Neuronal stem cell (in vitro differentiated cells): ENCODE data around the gene HAUS2.

ENCODE experiments used
- DNase-seq: peaks from one replicate; pipeline ENCODE4 v3.0.0-alpha.2; 2013; ENCODE audit warnings: low spot score
- H2AFZ ChIP-seq: one replicate; pipeline ENCODE4 v1.6.1; 2013; ENCODE audit warnings: mild to moderate bottlenecking, low read length, inconsistent platforms
- H2AK5ac ChIP-seq: 2 replicates; pipeline ENCODE4 v1.6.1; 2013; ENCODE audit warnings: low read depth, mild to moderate bottlenecking, inconsistent platforms, low read length, moderate library complexity, mixed read lengths
- H2BK120ac ChIP-seq: 2 replicates; pipeline ENCODE4 v1.6.1; 2013; ENCODE audit warnings: low read depth, mild to moderate bottlenecking, inconsistent platforms, low read length, moderate library complexity, mixed read lengths
- H2BK12ac ChIP-seq: one replicate; pipeline ENCODE4 v1.6.1; 2013; ENCODE audit warnings: low read length, inconsistent platforms
- H2BK15ac ChIP-seq: 2 replicates; pipeline ENCODE4 v1.6.1; 2013; ENCODE audit warnings: mild to moderate bottlenecking, low read length, inconsistent platforms, mixed read lengths
- H2BK5ac ChIP-seq: one replicate; pipeline ENCODE4 v1.6.1; 2013; ENCODE audit warnings: inconsistent platforms, mild to moderate bottlenecking, low read length, moderate library complexity
- H3K14ac ChIP-seq: one replicate; pipeline ENCODE4 v1.6.1; 2013; ENCODE audit warnings: low read length, inconsistent platforms
- H3K18ac ChIP-seq: 2 replicates; pipeline ENCODE4 v1.6.1; 2013; ENCODE audit warnings: low read length, inconsistent platforms
- H3K23ac ChIP-seq: 2 replicates; pipeline ENCODE4 v1.6.1; 2013; ENCODE audit warnings: low read depth, mild to moderate bottlenecking, mixed read lengths, low read length, inconsistent platforms; ENCODE audit not compliant: poor library complexity
- H3K27ac ChIP-seq: replicated peaks from 3 replicates; pipeline ENCODE4 v1.5.1; 2013; ENCODE audit warnings: low read length, inconsistent platforms
- H3K27me3 ChIP-seq, 3 experiments: 2 replicates each; pipeline ENCODE4 v1.6.1; 2013; ENCODE audit warnings: low read length in 3 of 3, mild to moderate bottlenecking in 2 of 3, inconsistent platforms in 1 of 3, low read depth in 1 of 3, mixed read lengths in 1 of 3, moderate library complexity in 1 of 3; ENCODE audit not compliant: control insufficient read depth in 3 of 3, insufficient read depth in 3 of 3
- H3K36me3 ChIP-seq, 2 donors: replicated peaks in 1 of 2; 2 replicates each; pipeline ENCODE4 v1.6.1; 2013; ENCODE audit warnings: low read length in 2 of 2; ENCODE audit not compliant: control insufficient read depth in 2 of 2, insufficient read depth in 2 of 2
- H3K4ac ChIP-seq: 2 replicates; pipeline ENCODE4 v1.6.1; 2013; ENCODE audit warnings: inconsistent platforms, mild to moderate bottlenecking, low read length, moderate library complexity
- H3K4me1 ChIP-seq, 2 donors: 1 replicate in 1 of 2; 2 replicates in 1 of 2; pipeline ENCODE4 v1.6.1; 2013; ENCODE audit warnings: low read length in 2 of 2, low read depth in 1 of 2; ENCODE audit not compliant: control insufficient read depth in 2 of 2, insufficient read depth in 1 of 2
- H3K4me2 ChIP-seq: one replicate; pipeline ENCODE4 v1.6.1; 2013; ENCODE audit warnings: mild to moderate bottlenecking, low read length, inconsistent platforms; ENCODE audit not compliant: insufficient read depth, poor library complexity, severe bottlenecking
- H3K4me3 ChIP-seq, 2 donors: 2 replicates each; pipeline ENCODE4 v1.5.1; 2013; ENCODE audit warnings: low read length in 2 of 2, mild to moderate bottlenecking in 2 of 2, inconsistent platforms in 1 of 2, moderate library complexity in 1 of 2
- H3K79me1 ChIP-seq: one replicate; pipeline ENCODE4 v1.6.1; 2013; ENCODE audit warnings: low read depth, mild to moderate bottlenecking, inconsistent platforms, low read length, moderate library complexity
- H3K9ac ChIP-seq: one replicate; pipeline ENCODE4 v1.6.1; 2013; ENCODE audit warnings: mild to moderate bottlenecking, low read depth, low read length, inconsistent platforms; ENCODE audit not compliant: poor library complexity
- H3K9me3 ChIP-seq, 2 donors: replicated peaks in 1 of 2; 2 replicates each; pipeline versions ENCODE3 to v1.6.1; 2013; ENCODE audit warnings: low read length in 2 of 2, mild to moderate bottlenecking in 2 of 2, inconsistent platforms in 1 of 2, low read depth in 1 of 2, mixed read lengths in 1 of 2, moderate library complexity in 1 of 2; ENCODE audit not compliant: control insufficient read depth in 2 of 2, insufficient read depth in 1 of 2
- H4K8ac ChIP-seq: one replicate; pipeline ENCODE4 v1.6.1; 2013; ENCODE audit warnings: low read depth, mild to moderate bottlenecking, inconsistent platforms, low read length, moderate library complexity
- H4K91ac ChIP-seq: one replicate; pipeline ENCODE4 v1.6.1; 2013; ENCODE audit warnings: low read length, low read depth, mild to moderate bottlenecking, inconsistent platforms; ENCODE audit not compliant: poor library complexity
- WGBS, 2 donors: extraction: QIAGEN DNeasy Blood & Tissue Kit; methylation state at CpG; one replicate each; pipeline ENCODE4 v1.1.7; 2013; ENCODE audit warnings: missing lambda C conversion rate in 2 of 2, mixed read lengths in 1 of 2; ENCODE audit not compliant: insufficient read length in 2 of 2, insufficient replicate concordance in 1 of 2; ENCODE audit errors: extremely low coverage in 2 of 2; 5-methylcytosine and 5-hydroxymethylcytosine counted together

Gene HAUS2

DNA sequence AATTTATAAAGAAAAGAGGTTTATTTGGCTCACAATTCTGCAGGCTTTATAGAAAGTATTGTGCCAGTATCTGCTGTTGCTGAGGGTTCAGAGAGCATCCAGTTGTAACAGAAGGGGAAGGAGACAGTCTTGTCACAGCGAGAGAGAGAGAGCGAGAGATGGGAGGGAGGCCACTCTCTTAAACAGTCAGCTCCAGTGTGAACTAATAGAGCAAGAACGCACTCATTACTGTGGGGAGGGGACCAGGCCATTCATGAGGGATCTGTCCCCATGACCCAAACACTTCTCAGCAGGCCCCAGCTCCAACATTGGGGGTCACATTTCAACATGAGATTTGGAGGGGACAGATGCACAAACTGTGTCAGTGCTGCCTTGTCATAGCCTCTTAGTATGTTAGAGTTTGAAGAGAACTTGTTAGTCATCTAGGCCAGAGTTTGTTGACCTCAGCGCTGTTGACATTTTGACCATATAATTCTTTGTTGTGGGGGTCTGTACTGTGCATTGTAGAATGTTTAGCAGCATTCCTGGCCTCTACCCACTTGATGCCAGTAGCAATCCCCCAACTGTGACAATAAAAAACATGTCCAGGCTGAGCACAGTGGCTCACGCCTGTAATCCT lies 42.1 kb downstream of the HAUS2 start:
- Histone ChIP-seq H4K91ac (no peak overlapping the region), H3K79me1 (peaks cover 4% of the 10 kb centered on the region), H3K27me3 (no peaks in the 10 kb centered on the region), H2BK5ac (no peak overlapping the region), H3K9me3 (peaks cover 0 to under 1% of the 10 kb centered on the region in 2 donors), H3K14ac (no peak overlapping the region), H2BK12ac (no peak overlapping the region), H4K8ac (no peak overlapping the region), H3K4me1 (no peaks in the 10 kb centered on the region), H2AFZ (no peak overlapping the region), H2BK120ac (no peak overlapping the region), H3K23ac (no peak overlapping the region), H3K36me3 (peaks cover 3 to 67% of the 10 kb centered on the region in 2 donors), H3K4ac (no peak overlapping the region), H3K9ac (no peak overlapping the region), H3K27ac (no peak overlapping the region), H3K4me2 (no peak overlapping the region), H2AK5ac (no peak overlapping the region), H2BK15ac (no peak overlapping the region), H3K18ac (no peak overlapping the region), H3K4me3 (no peak overlapping the region)
- DNase-seq = no peak
- WGBS, 2 donors = no CpG with 5 or more reads among the region's 5 CpGs

DNA sequence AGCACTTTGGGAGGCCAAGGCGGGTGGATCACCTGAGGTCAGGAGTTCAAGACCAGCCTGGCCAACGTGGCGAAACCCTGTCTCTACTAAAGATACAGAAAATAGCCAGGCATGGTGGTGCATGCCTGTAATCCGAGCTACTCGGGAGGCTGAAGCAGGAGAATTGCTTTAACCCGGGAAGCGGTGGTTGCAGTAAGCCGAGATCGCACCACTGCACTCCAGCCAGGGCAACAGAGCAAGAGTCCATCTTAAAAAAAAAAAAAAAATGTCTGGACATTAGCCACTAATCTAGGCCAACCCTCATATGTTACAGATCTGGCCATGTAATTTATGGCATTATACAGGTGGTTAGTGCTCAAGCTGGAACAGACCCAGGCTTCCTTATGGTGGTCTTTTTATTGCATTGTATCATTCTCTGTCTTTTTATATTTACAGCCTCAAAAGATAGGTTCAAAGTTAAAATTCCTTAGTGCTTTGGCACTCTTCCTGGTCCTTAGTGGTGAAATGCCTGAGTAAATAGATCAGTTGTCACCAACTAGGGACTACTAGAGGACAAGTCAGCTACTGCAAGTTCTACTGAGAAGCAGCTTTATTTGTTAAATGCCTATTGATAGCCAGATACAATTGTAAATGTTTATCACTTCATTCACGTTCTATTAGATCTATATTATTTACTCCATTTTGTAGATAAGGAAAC lies 42.7 kb downstream of the HAUS2 start:
- H3K36me3 ChIP-seq = peaks cover 0 to 65% of the 10 kb centered on the region in 2 donors
- H2AK5ac ChIP-seq = no peak overlapping the region
- H3K4me1 ChIP-seq = no peaks in the 10 kb centered on the region
- H2BK120ac ChIP-seq = no peak overlapping the region
- H3K27ac ChIP-seq = no peak overlapping the region
- no peaks in the 10 kb centered on the region for H3K9me3 ChIP-seq
- H3K27me3 ChIP-seq = no peaks in the 10 kb centered on the region
- DNase-seq = no peak
- H3K4ac ChIP-seq = no peak overlapping the region
- H3K9ac ChIP-seq = no peak overlapping the region
- H3K79me1 ChIP-seq = no peaks in the 10 kb centered on the region
- H2BK5ac ChIP-seq = no peak overlapping the region
- no CpG with 5 or more reads among the region's 10 CpGs for WGBS, 2 donors
- no peak overlapping the region for H3K4me2 ChIP-seq
- H3K14ac ChIP-seq = no peak overlapping the region
- no peak overlapping the region for H4K91ac ChIP-seq
- no peak overlapping the region for H2BK12ac ChIP-seq
- H2AFZ ChIP-seq = no peak overlapping the region
- H4K8ac ChIP-seq = no peak overlapping the region
- no peak overlapping the region for H3K18ac ChIP-seq
- H2BK15ac ChIP-seq = no peak overlapping the region
- H3K23ac ChIP-seq = no peak overlapping the region
- no peak overlapping the region for H3K4me3 ChIP-seq

DNA sequence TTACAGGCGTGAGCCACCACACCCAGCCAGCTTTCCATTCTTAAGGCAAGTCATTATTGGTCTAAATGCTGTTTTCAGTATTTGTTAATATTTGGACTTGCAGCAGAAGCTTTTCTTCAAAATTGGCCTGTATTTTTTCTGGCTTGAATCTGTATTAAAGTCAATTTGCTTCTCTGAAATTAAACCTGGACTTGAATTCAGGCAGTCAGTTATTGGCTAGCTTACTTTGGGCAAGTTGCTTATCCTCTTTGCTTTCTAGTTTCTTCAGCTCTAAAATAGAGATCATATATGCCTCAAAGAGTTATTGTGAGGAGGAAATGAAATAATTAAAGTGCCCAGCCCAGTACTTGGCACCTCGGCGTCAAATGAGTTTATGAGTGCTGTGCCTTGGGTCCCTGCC lies 44.1 kb downstream of the HAUS2 start:
- Histone ChIP-seq H3K27ac (no peak overlapping the region), H2BK15ac (no peak overlapping the region), H3K23ac (no peak overlapping the region), H2AK5ac (no peak overlapping the region), H3K9me3 (no peaks in the 10 kb centered on the region), H3K9ac (no peak overlapping the region), H2BK120ac (no peak overlapping the region), H3K18ac (no peak overlapping the region), H3K4me2 (no peak overlapping the region), H4K91ac (no peak overlapping the region), H2AFZ (no peak overlapping the region), H3K4me1 (no peaks in the 10 kb centered on the region), H4K8ac (no peak overlapping the region), H3K4ac (no peak overlapping the region), H3K79me1 (no peaks in the 10 kb centered on the region), H3K36me3 (peaks cover 0 to 64% of the 10 kb centered on the region in 2 donors), H2BK12ac (no peak overlapping the region), H3K27me3 (no peaks in the 10 kb centered on the region), H2BK5ac (no peak overlapping the region), H3K4me3 (no peak overlapping the region), H3K14ac (no peak overlapping the region)
- no CpG with 5 or more reads among the region's 3 CpGs for WGBS, 2 donors
- no peak for DNase-seq

DNA sequence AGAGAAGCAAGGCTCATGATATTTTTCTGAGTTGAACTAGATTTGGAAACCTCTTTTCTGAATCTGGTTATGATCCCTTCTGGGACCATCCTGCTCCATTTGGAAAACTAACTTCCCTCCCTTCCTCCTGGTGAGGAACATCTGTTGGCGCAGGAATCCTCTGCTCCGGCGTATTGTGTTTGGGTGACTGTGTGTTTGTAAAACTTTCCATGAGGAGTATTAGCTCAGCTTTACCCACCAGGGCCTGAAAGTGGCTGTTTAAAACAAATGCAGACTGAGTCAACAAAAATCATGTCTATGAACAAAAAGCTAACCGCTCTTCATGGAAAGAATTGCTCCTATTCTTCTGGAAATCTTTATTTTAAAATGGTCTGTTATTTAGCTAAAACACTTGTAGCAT lies 44.5 kb downstream of the HAUS2 start:
- WGBS, 2 donors = no CpG with 5 or more reads among the region's 4 CpGs

More for the DNA sequence above, 44.5 kb downstream of the HAUS2 start:
- H3K36me3 ChIP-seq = peaks cover 0 to 60% of the 10 kb centered on the region in 2 donors
- H3K4ac ChIP-seq = no peak overlapping the region
- H3K79me1 ChIP-seq = no peaks in the 10 kb centered on the region
- DNase-seq = no peak
- no peak overlapping the region for H3K4me3 ChIP-seq
- H2AFZ ChIP-seq = no peak overlapping the region
- H3K27me3 ChIP-seq = no peaks in the 10 kb centered on the region
- H2BK12ac ChIP-seq = no peak overlapping the region
- no peak overlapping the region for H3K4me2 ChIP-seq
- no peak overlapping the region for H3K27ac ChIP-seq
- H3K4me1 ChIP-seq = no peaks in the 10 kb centered on the region
- H2AK5ac ChIP-seq = no peak overlapping the region
- H3K18ac ChIP-seq = no peak overlapping the region
- no peak overlapping the region for H4K8ac ChIP-seq
- no peak overlapping the region for H4K91ac ChIP-seq
- no peak overlapping the region for H3K14ac ChIP-seq
- H3K9ac ChIP-seq = no peak overlapping the region
- H2BK120ac ChIP-seq = no peak overlapping the region
- H3K23ac ChIP-seq = no peak overlapping the region
- H2BK15ac ChIP-seq = no peak overlapping the region
- H3K9me3 ChIP-seq = no peaks in the 10 kb centered on the region
- H2BK5ac ChIP-seq = no peak overlapping the region
